HT1080 (cell line): ENCODE measurements around the gene TXNDC2. TPM values are rescaled to one million over a fixed set of nuclear protein-coding genes. Genes with fewer than 3 reads are reported as not detected.
"Not testable (repeated sequence)": the region's sequence is repeated elsewhere in the genome, so short reads cannot be mapped to it uniquely, and the experiment has no call there.

ENCODE experiments used
- DNase-seq: peaks from one replicate; pipeline ENCODE4 v3.0.0-alpha.2; 2015; ENCODE audit warnings: low read depth
- total RNA-seq: library from RNA; depleted of rRNA; stranded (reverse); fragments of >200 nt; shearing (Covaris generic); gene quantifications from 2 replicates; pipeline ENCODE4 v1.2.3, GENCODE V29; 2014

Gene TXNDC2
- total RNA-seq, 1 experiment from 2014 or later, result 0.11 TPM

- DNase-seq, result no peak
Observed at GRCh38 chr18:9884090-9884489, 1.7 kb upstream of the TXNDC2 start.

GRCh38 chr18:9884532-9885140 lies 1.1 kb upstream of the TXNDC2 start:
- no peak for DNase-seq

GRCh38 chr18:9886005-9886348 lies 204 bp downstream of the TXNDC2 start:
- no peak for DNase-seq

- no peak for DNase-seq
Observed at GRCh38 chr18:9887992-9888391, 2.2 kb downstream of the TXNDC2 start.

GRCh38 chr18:9890196-9890595 lies 4.4 kb downstream of the TXNDC2 start:
- DNase-seq, result no peak

GRCh38 chr18:9890957-9891356 lies 5.2 kb downstream of the TXNDC2 start:
- DNase-seq, result no peak

- not testable (repeated sequence) for DNase-seq
Observed at GRCh38 chr18:9891515-9891914, 5.7 kb downstream of the TXNDC2 start.

- no peak for DNase-seq
Observed at GRCh38 chr18:9894454-9895068, 8.8 kb downstream of the TXNDC2 start.

- DNase-seq, result no peak
Observed at GRCh38 chr18:9897129-9897528, 11.4 kb downstream of the TXNDC2 start.

GRCh38 chr18:9897787-9898291 lies 12.1 kb downstream of the TXNDC2 start:
- not testable (repeated sequence) for DNase-seq

- DNase-seq, result no peak
Observed at GRCh38 chr18:9898792-9899549, 13.2 kb downstream of the TXNDC2 start.

- DNase-seq, result not testable (repeated sequence)
Observed at GRCh38 chr18:9899550-9899930, 13.8 kb downstream of the TXNDC2 start.

GRCh38 chr18:9900699-9901098 lies 14.9 kb downstream of the TXNDC2 start:
- DNase-seq, result no peak

- no peak for DNase-seq
Observed at GRCh38 chr18:9901377-9901776, 15.6 kb downstream of the TXNDC2 start.

- DNase-seq, result not testable (repeated sequence)
Observed at GRCh38 chr18:9902264-9902663, 16.5 kb downstream of the TXNDC2 start.

GRCh38 chr18:9902832-9903231 lies 17.1 kb downstream of the TXNDC2 start:
- DNase-seq, result no peak

- no peak for DNase-seq
Observed at GRCh38 chr18:9905401-9905922, 19.7 kb downstream of the TXNDC2 start.

- no peak for DNase-seq
Observed at GRCh38 chr18:9906481-9906880, 20.7 kb downstream of the TXNDC2 start.

GRCh38 chr18:9907867-9908266 lies 22.1 kb downstream of the TXNDC2 start:
- DNase-seq, result no peak

GRCh38 chr18:9910071-9910470 lies 24.3 kb downstream of the TXNDC2 start:
- no peak for DNase-seq

GRCh38 chr18:9910661-9911060 lies 24.9 kb downstream of the TXNDC2 start:
- no peak for DNase-seq

GRCh38 chr18:9911226-9911625 lies 25.5 kb downstream of the TXNDC2 start:
- no peak for DNase-seq
